ENCODE measurements around the gene USH1G.

GRCh38 chr17:74945543-74945942 is 22.5 kb upstream of the USH1G start:
- TF ChIP-seq CTCF (IDR thresholded peaks at IDR 0.05), result no peak
- no peak for TF ChIP-seq POLR2AphosphoS5 (IDR thresholded peaks at IDR 0.05)
- no peak for TF ChIP-seq EP300 (IDR thresholded peaks at IDR 0.05; ENCODE audit: low read depth)
- TF ChIP-seq POLR2A (IDR thresholded peaks at IDR 0.05), result no peak

Measured in transverse colon (tissue), 4 donors.